ENCODE measurements around the gene USP40. TPM values are rescaled to one million over a fixed set of nuclear protein-coding genes. Genes with fewer than 3 reads are reported as not detected.

Gene USP40
- total RNA-seq, 2 donors from 2014 or later = 25.9 to 31.9 TPM

DNA sequence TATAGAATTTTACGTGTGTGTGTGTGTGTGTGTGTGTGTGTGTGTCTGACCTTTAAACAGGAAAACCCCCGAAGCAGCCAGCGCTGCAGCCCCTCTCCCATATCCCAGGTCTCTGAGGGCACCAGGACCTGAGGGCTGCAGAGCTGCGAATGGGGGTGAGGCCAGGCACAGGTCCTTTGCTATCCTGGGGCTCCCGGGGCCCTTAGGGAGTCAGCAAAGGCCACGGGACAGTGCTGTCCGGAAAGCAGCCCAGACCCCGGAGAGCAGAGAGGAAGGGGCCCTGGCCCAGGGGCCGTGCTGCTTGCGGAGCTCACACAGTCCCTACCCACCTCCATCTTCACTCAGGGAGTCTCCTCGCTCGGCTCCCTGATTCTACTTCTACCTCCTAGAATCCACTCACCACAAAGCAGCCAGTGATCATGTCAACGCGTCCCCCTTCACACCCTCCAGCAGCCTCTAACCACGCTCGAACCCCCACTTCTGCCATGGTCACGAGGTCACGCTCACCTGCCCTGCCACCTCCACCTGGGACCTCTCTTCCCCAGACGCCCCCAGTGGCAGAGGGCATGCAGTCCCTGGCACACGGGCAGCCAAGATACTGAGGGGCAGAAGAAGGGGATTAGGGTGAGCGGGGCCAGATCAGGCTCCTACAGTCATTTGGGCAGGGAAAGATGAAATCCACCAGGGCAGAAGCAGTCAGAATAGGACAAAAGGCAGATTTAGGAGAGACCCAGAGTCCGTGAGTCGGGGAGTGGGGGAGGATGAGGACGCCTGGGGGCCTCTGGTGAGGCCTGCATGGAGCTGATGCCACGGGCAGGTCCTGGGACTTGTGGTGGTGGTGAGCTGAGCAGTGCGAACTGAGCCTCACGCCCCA is 86.7 kb downstream of the USP40 start:
- peak; percentile 71 for DNase-seq (ENCODE audit: low spot score)
- intact Hi-C loops (cut with DNase I) = loop anchor here in 1 of 2 donors (10.0 kb wide), 1 partner anchor 1985 kb away; no protein-coding TSS in a partner anchor

DNA sequence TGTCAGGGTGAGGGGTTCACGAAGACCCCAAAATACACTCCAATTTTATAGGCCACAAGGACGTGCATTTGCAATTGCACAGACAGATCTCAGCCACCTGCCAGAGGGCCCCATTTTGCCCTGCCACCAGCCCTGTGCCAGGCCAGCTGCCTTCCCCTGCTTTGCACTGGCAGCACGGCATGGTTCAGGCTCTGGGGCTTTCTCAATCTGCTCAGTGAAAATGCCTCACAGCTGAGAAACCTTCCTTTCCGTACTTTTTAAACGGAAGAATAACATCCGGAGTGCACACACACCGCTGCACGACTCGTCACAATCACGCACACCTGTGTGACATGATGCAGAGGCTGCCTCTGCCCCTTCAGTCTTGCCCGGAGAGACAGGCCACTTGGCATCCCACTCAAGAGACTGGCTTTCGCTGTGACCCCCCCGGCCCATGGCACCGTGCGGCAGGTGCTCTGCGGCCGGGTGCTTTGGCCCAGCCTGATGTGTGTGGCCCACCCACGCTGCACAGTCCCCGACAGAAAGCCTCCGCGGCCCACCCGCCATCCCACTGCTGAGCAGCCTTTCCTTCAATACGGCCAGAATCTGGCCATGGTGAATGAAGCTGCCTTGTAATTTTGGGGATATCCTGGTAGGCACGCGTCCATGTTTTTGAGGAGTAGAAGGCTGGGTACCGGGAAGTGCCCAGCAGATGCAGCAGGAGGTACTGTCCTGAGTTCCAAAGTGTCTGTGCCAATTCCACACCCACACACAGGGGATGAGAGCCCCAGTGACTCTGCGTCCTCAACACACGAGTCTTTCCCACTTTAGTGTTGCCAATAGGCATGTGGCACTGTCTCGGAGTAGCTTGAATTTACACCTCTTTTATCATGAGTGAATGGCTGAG is 88.8 kb downstream of the USP40 start:
- DNase-seq (ENCODE audit: low spot score) = peak; percentile 68
- intact Hi-C loops (cut with DNase I) = loop anchor here in 1 of 2 donors (10.0 kb wide), 1 partner anchor 1987 kb away; no protein-coding TSS in a partner anchor

DNA sequence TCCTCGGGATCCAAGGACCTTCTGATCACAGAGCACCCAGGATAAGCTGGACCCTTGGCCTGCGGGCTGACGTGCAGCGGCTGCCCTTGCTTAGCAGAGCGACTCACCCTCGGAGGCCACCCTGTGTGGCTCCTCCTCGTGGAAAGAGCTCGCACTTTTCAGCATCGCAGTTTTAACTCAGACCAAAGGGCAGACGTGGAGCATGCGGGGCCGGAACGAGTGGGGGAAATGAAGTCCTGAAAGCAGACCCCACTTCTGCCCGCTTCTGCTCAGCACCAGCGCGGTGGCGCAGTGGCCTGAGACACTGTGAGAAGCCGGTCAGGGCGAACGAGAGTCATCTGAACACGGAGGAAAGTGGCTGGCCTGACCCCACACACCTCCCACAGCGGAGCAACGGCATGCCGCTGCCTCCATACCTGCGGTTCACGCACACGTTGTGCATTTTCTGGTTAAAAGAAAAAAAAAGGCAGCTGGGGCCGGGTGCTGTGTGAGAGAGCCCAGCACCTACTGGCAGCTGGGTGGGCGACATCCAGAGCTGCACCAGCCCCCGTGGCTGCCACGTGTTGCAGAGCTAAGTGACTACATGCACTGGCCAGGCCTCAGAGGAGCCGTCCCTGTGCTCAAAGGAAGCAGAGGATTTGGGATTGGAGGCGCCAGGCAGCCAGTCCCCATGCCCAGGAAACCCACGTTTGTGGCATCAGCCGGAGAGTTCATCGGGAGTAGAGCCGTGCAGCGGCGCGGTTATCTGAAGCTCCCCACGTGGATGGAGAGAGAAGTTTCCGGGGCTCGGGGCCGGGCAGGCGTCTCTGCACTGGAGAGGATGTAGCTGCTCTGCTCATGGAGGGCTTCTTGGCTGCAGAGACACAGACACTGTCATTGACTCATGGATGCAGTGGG is 89.7 kb downstream of the USP40 start:
- intact Hi-C loops (cut with DNase I) = loop anchor here in 1 of 2 donors (10.0 kb wide), 1 partner anchor 1988 kb away; no protein-coding TSS in a partner anchor
- DNase-seq (ENCODE audit: low spot score) = peak; percentile 73

DNA sequence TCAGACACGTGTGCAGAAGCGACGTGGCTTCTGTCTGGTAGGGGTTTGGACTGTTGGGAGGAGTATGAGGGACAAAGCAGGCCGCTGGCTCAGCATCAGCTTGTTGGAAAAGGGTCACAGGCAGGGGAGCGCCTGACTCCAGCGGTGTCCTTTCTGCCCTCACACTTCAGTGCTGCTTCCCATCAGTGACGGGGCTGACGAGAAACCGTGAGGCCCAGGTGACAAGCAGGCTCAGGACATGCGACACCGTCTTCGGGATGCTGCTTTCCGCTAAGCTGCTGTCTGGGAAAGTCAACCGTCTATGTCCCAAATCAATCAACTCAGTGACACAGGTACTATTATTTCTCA is 90.5 kb downstream of the USP40 start:
- intact Hi-C loops (cut with DNase I) = loop anchor here in 1 of 2 donors (10.0 kb wide), 1 partner anchor 1989 kb away; no protein-coding TSS in a partner anchor
- DNase-seq (ENCODE audit: low spot score) = peak; percentile 58

DNA sequence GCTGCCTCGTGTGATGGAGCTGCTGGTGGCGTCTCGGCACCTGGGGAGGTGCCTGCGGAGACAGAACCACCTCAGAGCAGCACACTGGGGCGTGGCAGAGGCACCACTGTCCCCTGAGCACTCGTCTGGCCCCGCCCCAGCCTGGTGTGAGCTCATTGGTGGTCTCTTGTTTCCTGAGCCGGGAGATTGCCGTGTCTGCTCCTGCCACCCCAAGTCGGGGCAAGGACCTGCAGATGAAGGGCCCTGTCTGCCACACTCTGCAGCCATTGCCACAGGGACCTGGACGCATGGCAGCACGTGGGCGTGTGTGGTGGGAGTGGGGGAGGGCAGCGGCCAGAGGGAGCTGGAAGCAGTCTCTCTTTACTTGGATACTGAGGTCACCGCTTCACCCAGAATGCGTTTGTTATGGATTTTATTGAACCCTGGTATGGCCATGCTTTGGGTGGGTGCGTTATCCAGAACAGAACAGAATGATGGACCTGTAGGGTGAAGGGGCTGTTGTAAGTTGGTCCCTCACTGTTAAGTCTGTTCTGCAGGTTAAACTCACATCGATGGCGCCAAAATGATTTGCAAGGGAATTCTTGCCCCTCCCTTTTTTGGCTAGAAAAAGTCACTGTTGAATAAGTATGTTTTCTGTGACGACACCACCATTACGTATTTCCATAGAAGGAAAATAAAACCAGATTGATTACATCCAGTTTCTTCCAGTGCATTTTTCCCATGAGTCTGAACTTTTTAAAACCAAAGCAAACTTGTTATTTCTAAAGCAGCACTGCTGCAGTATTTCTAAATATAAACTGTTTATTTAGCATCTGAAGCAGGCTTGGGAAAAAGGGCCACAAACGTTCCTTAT is 92.0 kb downstream of the USP40 start:
- peak; percentile 77 for DNase-seq (ENCODE audit: low spot score)
- intact Hi-C loops (cut with DNase I) = loop anchor here in 1 of 2 donors (10.0 kb wide), 1 partner anchor 1990 kb away; no protein-coding TSS in a partner anchor

DNA sequence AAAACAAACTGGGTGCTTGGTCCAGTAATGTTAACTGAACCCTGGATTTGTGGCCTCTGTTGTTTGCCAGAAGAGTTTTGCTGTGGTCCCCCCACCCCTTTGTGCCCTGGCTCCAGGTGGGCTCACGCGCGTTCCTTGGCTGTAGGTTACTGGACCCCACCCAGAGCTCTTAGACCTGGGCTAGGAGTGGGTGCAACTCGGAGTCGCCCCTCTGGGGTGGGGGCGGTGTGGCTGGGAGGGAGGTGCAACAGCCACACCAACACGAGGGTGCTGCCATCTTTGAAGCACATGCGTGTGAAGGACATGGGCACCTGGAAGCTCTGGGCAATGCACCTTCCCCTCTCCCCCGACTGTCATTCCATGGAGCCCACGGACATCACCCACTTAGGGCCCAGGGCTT is 92.7 kb downstream of the USP40 start:
- intact Hi-C loops (cut with DNase I) = loop anchor here in 1 of 2 donors (10.0 kb wide), 1 partner anchor 1991 kb away; no protein-coding TSS in a partner anchor
- peak; percentile 72 for DNase-seq (ENCODE audit: low spot score)

DNA sequence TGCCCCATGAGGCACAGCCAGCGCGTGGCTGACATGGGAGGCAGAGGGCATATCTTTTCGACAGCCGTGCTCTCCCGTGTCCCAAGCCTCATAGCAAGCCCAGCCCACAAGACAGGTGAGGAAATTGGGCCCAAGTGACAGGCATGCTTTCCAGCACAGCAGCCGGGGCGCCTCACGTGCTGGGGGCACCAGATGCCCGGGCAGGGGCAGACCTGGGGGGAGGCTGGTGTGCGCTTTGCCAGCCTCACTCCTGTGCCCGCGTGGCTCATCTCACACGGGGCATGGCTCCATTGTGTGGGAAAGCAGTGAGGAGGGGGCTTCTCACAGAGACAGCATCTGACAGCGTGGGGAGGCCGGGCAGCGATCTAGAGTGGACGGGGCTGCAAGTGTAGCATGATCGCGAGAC is 93.2 kb downstream of the USP40 start:
- peak; percentile 56 for DNase-seq (ENCODE audit: low spot score)
- intact Hi-C loops (cut with DNase I) = loop anchor here in 1 of 2 donors (10.0 kb wide), 1 partner anchor 1991 kb away; no protein-coding TSS in a partner anchor

DNA sequence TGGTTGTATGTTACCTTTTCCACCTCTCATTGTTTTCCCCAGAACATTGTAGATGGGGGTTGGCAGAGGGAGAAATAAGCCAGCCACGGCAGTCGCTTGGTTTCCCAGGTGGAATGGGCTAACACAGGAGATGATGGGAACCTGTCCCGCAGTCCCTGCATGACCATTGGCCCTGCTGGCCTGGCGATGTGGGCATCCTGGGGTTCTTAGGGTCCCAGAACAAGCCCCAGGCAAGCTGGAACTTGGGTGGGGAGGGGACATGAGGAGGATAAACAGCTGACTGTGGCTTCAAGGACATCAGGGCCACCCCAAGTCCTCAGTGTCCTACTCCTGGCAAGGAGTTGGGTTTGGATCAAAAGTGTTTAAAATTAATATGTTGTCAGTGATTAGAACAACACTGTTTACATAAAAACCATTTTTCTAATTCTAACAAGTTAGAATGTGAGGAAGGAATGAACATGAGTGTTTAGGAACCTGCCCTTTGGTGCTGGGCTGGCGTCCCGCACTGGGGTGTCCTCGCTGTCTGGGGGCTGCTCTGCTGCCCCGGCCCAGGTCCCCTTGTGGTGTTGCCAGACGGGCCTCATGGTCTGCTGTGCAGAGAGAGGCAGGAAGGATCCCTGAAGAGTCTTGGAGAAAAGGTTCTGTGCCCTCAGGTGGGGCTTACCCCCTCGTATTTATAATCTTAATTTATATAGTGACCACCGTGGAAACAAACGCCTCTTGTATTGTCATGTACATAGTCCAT is 95.1 kb downstream of the USP40 start:
- peak; percentile 67 for DNase-seq (ENCODE audit: low spot score)

DNA sequence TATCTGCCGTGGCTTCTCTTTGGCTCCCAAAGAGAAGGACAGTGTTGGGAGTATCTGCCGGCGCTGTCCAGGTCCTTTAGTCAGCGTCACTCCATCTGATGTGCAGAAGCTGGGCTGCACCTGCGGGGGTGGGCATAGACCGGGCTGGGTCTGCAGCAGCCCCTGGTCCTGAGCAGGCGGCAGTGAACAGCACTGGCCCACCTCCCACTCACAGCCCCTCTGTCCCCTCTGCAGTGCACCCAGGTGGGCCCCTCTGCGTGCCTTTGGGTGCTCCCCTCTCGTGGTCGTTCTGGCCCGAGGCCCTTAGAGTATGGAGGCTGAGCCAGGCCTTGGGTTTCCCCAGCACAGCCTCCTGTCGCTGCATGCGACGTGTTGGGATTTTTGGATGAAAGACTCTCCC is 95.7 kb downstream of the USP40 start:
- intact Hi-C loops (cut with DNase I) = loop anchor here in 1 of 2 donors (10.0 kb wide), 1 partner anchor 1994 kb away; no protein-coding TSS in a partner anchor
- peak; percentile 64 for DNase-seq (ENCODE audit: low spot score)

More for the DNA sequence above, 95.1 kb downstream of the USP40 start:
- intact Hi-C loops (cut with DNase I) = loop anchor here in 1 of 2 donors (10.0 kb wide), 1 partner anchor 1993 kb away; no protein-coding TSS in a partner anchor

DNA sequence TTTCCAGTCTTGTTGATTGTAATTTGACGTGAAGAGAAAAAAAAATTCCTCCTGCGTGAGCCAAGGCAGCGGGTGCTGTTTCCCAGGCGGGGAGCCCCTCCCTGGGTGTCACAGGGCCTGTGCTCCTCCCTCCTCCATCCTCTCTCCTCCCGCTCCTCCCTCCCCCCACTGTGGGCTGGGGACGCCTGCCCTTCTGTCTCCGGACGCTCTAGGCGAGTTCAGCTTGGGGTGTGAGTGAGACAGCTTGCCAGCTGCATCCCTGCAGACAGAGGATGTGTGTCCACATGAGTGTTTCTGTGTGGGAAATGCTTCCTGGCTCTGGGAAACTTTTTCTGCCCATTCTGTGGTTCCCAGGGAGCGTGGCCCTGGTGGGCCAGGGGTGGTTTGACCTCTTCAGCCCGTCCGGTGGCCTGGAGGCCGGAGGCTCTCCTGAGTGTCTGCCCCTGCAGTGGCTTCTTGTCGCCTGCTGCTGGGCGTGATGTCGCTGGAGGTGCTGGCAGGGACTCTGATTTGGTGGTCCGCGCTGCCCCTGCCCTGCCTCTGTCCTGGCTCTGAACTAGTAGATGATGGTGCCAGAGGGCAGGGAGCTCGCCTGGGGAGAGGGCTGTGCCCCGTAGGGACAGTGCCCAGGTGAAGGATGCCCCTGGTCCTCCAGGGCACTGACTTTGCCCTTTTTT is 96.4 kb downstream of the USP40 start:
- peak; percentile 88 for DNase-seq (ENCODE audit: low spot score)
- intact Hi-C loops (cut with DNase I) = loop anchor here in 1 of 2 donors (10.0 kb wide), 1 partner anchor 1995 kb away; no protein-coding TSS in a partner anchor

DNA sequence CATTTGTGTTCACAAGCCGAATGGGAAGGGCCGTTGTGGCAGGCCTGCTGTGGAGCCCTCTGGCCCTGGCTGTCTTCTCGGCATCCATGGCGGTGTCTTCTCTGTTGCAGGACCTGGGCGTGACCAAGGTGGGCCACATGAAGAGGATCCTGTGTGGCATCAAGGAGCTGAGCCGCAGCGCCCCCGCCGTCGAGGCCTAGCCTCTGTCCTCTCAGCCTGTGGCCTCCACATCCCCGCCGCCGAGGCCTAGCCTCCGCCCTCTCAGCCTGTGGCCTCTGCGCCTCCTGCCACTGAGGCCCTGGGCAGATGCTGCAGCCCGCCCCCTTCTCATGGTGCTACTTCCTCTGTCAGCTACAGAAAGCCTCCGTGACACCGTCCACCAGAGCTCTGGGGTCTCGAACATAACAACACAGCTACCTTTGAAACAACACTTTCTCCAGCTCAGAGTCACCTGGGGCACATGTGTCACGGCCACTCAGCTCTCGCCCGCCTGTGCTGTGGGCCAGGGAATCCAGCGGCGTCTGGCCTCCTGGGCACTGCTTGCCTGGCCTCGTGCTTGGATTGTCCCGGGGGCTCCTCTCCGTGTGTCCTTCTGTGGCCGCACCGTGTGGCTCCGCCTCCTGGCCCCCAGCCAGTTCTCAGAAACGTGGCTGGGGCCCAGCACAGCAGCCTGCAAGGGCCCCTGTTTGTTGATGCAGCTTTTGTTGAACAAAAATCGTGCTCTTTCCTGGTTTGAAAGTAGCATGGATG is 97.1 kb downstream of the USP40 start:
- DNase-seq (ENCODE audit: low spot score) = peak; percentile 84
- intact Hi-C loops (cut with DNase I) = loop anchor here in 1 of 2 donors (10.0 kb wide), 1 partner anchor 1995 kb away; no protein-coding TSS in a partner anchor

DNA sequence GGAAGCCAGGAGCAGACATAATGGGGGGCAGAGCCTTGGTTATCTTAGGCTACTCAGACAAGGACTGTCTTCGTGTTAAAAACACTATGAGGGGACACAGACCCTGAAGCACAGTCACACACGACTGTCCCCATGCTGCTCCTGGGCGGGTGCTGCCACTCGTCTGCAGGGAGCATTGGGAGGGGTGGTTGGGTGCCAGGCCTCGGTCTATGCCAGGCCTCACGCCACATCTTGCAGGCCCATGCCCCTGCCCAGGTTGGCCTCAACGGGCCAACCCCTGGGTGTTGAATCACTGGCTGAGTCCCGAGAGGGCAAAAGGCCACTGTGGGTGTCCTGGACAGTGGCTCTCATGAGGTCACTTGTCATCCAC is 97.9 kb downstream of the USP40 start:
- intact Hi-C loops (cut with DNase I) = no loop called here

DNA sequence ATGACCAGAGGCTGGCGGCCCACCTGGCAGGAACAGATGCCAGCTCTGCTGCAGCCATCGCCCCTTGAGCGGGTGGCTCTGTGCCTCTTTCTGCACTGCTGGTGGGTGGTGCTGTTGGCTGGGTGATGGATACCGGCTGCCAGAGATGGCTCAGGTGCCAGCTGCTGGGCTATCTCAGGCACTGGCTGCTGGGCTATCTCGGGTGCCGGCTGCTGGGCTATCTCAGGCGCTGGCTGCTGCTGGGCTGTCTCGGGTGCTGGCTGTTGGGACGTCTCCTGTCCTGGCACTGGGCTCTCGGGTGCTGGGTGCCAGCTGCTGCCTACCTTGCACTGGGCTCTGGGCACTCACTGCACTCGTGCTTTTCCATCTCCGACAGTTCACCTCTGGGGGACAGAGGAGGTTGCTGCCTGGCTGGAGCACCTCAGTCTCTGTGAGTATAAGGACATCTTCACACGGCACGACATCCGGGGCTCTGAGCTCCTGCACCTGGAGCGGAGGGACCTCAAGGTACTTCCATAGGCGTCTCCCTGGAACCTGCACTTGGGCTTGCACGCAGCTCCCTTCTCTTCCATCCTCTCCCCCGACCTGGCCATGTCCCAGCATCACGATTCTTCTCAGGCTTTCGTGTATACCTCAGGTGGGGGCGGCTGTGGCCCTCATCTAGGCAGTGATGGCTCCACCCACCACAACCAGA is 98.4 kb downstream of the USP40 start:
- intact Hi-C loops (cut with DNase I) = no loop called here
- peak; percentile 76 for DNase-seq (ENCODE audit: low spot score)

More for the DNA sequence above, 97.9 kb downstream of the USP40 start:
- peak; percentile 70 for DNase-seq (ENCODE audit: low spot score)

DNA sequence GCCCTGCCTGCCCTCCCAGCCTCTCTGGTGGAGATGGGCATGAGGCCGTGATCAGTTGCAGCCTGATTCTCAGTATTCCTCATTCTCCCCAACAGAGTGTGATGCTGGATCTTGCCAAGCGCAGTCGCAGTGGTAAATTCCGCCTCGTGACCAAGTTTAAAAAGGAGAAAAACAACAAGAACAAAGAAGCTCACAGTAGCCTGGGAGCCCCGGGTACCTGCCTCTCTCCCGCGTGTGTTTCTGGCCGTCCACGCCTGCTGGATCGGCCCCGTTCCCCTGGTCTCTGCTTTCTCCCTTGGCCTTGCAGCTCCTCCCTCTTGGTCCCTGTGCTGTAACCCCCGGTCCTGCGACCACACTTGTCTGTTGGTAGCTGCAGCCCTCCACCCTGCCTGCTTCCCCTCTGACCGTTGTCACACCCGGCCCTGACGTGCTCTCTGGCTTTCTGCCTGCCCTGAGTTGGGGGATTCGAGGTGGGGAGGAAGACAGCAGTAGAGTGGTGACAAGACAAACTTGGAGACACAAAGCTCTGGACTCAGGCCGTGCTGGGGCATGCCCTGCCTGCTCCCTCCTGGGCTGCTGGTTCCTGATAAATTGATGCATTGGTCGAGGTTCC is 99.5 kb downstream of the USP40 start:
- intact Hi-C loops (cut with DNase I) = no loop called here
- peak; percentile 72 for DNase-seq (ENCODE audit: low spot score)

All from posterior vena cava (tissue), 2 donors.